ENCODE data around the gene KIAA0825. TPM values are rescaled to one million over a fixed set of nuclear protein-coding genes. Genes with fewer than 3 reads are reported as not detected.

Gene KIAA0825
- total RNA-seq, 1 experiment from 2014 or later: 1.6 TPM

- in situ Hi-C loops (cut with HindIII; ENCODE audit: low pct_unique_long_range_greater_than_20kb, low sequenced_read_pairs) (no loop called here), intact Hi-C loops (cut with micrococcal nuclease; ENCODE audit: unreplicated experiment) (no loop called here)
- no peak for DNase-seq (ENCODE audit: low read depth, low spot score)
- ChIA-PET CTCF (no interaction called here), POLR2A (no interaction called here)
- TF ChIP-seq REST (IDR thresholded peaks at IDR 0.05; ENCODE audit: insufficient read depth in 1 of 2, low read depth in 2 of 2, low read length in 1 of 2): no peak
- TF ChIP-seq SIN3A (IDR thresholded peaks at IDR 0.05; ENCODE audit: borderline replicate concordance, insufficient read depth, low read depth, low read length): no peak
- no peak for TF ChIP-seq TCF7L2 (IDR thresholded peaks at IDR 0.05; ENCODE audit: low read depth, low read length)
- TF ChIP-seq POLR2AphosphoS5 (IDR thresholded peaks at IDR 0.05; ENCODE audit: low read depth, low read length): no peak
- no peak for TF ChIP-seq CTCF (IDR thresholded peaks at IDR 0.05)
- ATAC-seq: no peak
- H3K4me1 ChIP-seq (ENCODE audit: control insufficient read depth, insufficient read depth, low read length): no peaks in the 10 kb centered on the region
- H3K27me3 ChIP-seq (ENCODE audit: control insufficient read depth, insufficient read depth, low read length): no peaks in the 10 kb centered on the region
- H3K4me3 ChIP-seq (ENCODE audit: low read depth in 2 of 2, low read length in 2 of 2): no peak overlapping the region
- H3K36me3 ChIP-seq (ENCODE audit: control insufficient read depth, insufficient read depth, low read length): no peaks in the 10 kb centered on the region
- no peaks in the 10 kb centered on the region for H3K9me3 ChIP-seq (ENCODE audit: control insufficient read depth, insufficient read depth, low read depth, low read length)
- H3K27ac ChIP-seq (ENCODE audit: low read length): no peak overlapping the region
- BruUV-seq (replicated peaks): no TSS peak
These were observed 172.7 kb downstream of the KIAA0825 start for GRCh38 chr5:94445726-94446125.

- POLR2A ChIA-PET: no interaction called here
These were observed 175.4 kb downstream of the KIAA0825 start for GRCh38 chr5:94442991-94443390.

More at GRCh38 chr5:94442991-94443390, 175.4 kb downstream of the KIAA0825 start:
- H3K27me3 ChIP-seq (ENCODE audit: control insufficient read depth, insufficient read depth, low read length): no peaks in the 10 kb centered on the region
- no peaks in the 10 kb centered on the region for H3K4me1 ChIP-seq (ENCODE audit: control insufficient read depth, insufficient read depth, low read length)
- in situ Hi-C loops (cut with HindIII; ENCODE audit: low pct_unique_long_range_greater_than_20kb, low sequenced_read_pairs) (no loop called here), intact Hi-C loops (cut with micrococcal nuclease; ENCODE audit: unreplicated experiment) (no loop called here)
- H3K27ac ChIP-seq (ENCODE audit: low read length): no peak overlapping the region
- BruUV-seq (replicated peaks): no TSS peak
- no peak overlapping the region for H3K4me3 ChIP-seq (ENCODE audit: low read depth in 2 of 2, low read length in 2 of 2)
- no peak for TF ChIP-seq CTCF (IDR thresholded peaks at IDR 0.05)
- no peak for TF ChIP-seq POLR2AphosphoS5 (IDR thresholded peaks at IDR 0.05; ENCODE audit: low read depth, low read length)
- TF ChIP-seq TCF7L2 (IDR thresholded peaks at IDR 0.05; ENCODE audit: low read depth, low read length): no peak
- TF ChIP-seq REST (IDR thresholded peaks at IDR 0.05; ENCODE audit: insufficient read depth in 1 of 2, low read depth in 2 of 2, low read length in 1 of 2): no peak
- H3K36me3 ChIP-seq (ENCODE audit: control insufficient read depth, insufficient read depth, low read length): no peaks in the 10 kb centered on the region
- DNase-seq (ENCODE audit: low read depth, low spot score) (no peak), ATAC-seq (no peak)
- CTCF ChIA-PET: no interaction called here
- no peaks in the 10 kb centered on the region for H3K9me3 ChIP-seq (ENCODE audit: control insufficient read depth, insufficient read depth, low read depth, low read length)

Data from Panc1 (cell line).